ENCODE measurements around the gene QSER1.

DNA sequence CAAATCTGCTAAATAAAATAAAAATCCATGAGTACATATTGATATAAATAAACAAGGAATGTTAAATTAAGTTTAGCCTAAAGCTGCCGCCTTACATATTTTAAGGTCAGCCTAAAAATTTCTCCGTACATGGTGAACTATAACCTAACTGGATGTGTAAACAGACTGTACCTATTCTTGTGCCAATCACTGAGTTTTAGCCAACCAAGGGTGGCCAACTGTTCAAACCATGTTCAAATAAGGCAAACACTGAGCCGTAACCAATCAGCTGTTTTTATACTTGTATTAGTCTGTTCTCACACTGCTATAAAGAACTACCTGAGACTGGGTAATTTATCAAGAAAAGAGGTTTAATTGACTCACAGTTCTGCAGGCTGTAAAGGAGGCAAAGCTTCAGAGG lies 8.6 kb upstream of the QSER1 start:
- TF ChIP-seq, protein P1, sequence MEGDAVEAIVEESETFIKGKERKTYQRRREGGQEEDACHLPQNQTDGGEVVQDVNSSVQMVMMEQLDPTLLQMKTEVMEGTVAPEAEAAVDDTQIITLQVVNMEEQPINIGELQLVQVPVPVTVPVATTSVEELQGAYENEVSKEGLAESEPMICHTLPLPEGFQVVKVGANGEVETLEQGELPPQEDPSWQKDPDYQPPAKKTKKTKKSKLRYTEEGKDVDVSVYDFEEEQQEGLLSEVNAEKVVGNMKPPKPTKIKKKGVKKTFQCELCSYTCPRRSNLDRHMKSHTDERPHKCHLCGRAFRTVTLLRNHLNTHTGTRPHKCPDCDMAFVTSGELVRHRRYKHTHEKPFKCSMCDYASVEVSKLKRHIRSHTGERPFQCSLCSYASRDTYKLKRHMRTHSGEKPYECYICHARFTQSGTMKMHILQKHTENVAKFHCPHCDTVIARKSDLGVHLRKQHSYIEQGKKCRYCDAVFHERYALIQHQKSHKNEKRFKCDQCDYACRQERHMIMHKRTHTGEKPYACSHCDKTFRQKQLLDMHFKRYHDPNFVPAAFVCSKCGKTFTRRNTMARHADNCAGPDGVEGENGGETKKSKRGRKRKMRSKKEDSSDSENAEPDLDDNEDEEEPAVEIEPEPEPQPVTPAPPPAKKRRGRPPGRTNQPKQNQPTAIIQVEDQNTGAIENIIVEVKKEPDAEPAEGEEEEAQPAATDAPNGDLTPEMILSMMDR (IDR thresholded peaks at IDR 0.05 in 2 of 3, conservative IDR thresholded peaks at IDR 0.05 in 1 of 3; ENCODE audit: borderline replicate concordance in 1 of 3, insufficient read depth in 1 of 3, low read depth in 2 of 3, low read length in 2 of 3): no peak
- TF ChIP-seq RAD21 (IDR thresholded peaks at IDR 0.05; ENCODE audit: low read depth): no peak
- no peak for TF ChIP-seq YY1 (IDR thresholded peaks at IDR 0.05; ENCODE audit: extremely low read depth, insufficient replicate concordance, low read depth, low read length)
- TF ChIP-seq, protein P2, sequence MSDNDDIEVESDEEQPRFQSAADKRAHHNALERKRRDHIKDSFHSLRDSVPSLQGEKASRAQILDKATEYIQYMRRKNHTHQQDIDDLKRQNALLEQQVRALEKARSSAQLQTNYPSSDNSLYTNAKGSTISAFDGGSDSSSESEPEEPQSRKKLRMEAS (IDR thresholded peaks at IDR 0.05): no peak
- TF ChIP-seq POLR2AphosphoS5 (IDR thresholded peaks at IDR 0.05; ENCODE audit: low read depth, low read length): no peak
- TF ChIP-seq, protein P3, sequence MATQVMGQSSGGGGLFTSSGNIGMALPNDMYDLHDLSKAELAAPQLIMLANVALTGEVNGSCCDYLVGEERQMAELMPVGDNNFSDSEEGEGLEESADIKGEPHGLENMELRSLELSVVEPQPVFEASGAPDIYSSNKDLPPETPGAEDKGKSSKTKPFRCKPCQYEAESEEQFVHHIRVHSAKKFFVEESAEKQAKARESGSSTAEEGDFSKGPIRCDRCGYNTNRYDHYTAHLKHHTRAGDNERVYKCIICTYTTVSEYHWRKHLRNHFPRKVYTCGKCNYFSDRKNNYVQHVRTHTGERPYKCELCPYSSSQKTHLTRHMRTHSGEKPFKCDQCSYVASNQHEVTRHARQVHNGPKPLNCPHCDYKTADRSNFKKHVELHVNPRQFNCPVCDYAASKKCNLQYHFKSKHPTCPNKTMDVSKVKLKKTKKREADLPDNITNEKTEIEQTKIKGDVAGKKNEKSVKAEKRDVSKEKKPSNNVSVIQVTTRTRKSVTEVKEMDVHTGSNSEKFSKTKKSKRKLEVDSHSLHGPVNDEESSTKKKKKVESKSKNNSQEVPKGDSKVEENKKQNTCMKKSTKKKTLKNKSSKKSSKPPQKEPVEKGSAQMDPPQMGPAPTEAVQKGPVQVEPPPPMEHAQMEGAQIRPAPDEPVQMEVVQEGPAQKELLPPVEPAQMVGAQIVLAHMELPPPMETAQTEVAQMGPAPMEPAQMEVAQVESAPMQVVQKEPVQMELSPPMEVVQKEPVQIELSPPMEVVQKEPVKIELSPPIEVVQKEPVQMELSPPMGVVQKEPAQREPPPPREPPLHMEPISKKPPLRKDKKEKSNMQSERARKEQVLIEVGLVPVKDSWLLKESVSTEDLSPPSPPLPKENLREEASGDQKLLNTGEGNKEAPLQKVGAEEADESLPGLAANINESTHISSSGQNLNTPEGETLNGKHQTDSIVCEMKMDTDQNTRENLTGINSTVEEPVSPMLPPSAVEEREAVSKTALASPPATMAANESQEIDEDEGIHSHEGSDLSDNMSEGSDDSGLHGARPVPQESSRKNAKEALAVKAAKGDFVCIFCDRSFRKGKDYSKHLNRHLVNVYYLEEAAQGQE (IDR thresholded peaks at IDR 0.05; ENCODE audit: low read depth): no peak
- no peak for TF ChIP-seq POLR2A (IDR thresholded peaks at IDR 0.05; ENCODE audit: borderline replicate concordance, extremely low read depth, insufficient read depth, insufficient read length)
- TF ChIP-seq ELF1 (IDR thresholded peaks at IDR 0.05; ENCODE audit: borderline replicate concordance, low read depth): no peak
- TF ChIP-seq EZH2phosphoT487 (IDR thresholded peaks at IDR 0.05; ENCODE audit: borderline replicate concordance): no peak
